HG03571 (cell line): ENCODE results near the gene ATG14.
"Not testable (repeated sequence)": the region's sequence is repeated elsewhere in the genome, so short reads cannot be mapped to it uniquely, and the experiment has no call there.

ENCODE experiments used
- ATAC-seq: cut with Tn5 transposase; IDR thresholded peaks from one replicate; pipeline ENCODE4 v1.9.1; 2021; ENCODE audit not compliant: unreplicated experiment

The ATG14 gene

DNA sequence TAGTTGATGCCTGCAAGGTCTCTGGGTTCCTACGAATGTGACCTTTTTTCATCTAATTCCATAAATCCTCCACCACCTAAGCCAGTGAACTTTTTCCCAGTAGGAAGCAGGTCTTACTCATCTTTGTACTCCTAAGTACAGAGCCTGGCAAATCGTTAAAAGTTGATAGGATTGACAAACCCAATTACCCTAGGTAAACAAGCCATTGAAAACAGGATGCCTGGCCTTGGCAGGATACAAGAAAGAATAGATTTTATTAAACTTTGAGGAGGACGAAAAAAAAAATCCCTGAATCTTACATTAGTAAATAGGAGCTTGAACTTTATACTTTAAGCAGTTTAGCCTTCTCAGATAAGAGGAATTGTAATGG lies 23.2 kb upstream of the ATG14 start:
- ATAC-seq = no peak

DNA sequence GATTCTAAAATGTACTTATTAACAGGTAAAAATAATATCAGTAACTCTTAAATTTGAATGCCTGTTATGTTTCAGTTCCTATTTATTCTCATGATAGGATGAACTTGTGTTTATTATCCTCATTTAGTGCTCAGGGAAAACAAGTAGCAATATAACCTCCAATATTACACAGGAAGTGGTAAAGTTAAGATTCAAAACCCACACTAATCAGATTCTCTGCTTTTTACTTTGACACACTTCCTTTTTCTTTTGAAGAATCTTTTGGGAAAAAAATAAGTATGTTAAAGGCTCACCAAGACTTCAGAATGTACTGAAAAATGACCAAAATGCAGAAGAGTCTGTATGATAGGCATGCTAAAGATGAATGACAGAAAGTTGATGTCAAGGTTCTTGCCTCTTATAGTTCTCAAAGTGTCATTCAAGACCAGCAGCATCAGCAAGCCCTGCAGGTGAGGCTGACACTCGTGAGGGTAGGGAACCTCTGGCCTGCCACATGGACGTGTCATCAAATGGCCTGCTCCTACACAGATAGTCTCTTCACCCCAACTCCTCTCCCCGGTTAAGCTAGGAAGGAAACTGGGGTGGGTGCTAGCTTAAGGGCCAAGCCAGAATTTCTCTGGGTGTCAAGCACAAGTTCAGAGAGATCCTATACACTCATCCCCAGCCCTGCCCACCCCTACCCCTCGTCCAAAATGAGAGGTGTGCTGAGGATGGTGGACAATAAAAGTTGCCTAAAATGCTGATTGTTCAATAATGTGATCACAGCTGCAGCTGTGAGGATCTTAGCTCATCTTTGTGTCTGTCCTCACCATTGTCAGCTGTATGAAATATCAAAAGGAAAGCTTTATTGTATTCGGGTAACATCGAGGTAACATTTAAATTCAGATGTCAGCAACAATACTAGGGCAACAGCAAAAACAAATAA lies 22.5 kb upstream of the ATG14 start:
- ATAC-seq = no peak

GRCh38 chr14:55432628-55433027 lies 21.0 kb upstream of the ATG14 start:
- no peak for ATAC-seq

- no peak for ATAC-seq
Measured at GRCh38 chr14:55430024-55430690, 18.5 kb upstream of the ATG14 start.

GRCh38 chr14:55427439-55427838 lies 15.8 kb upstream of the ATG14 start:
- no peak for ATAC-seq

- no peak for ATAC-seq
Measured at GRCh38 chr14:55426891-55427290, 15.3 kb upstream of the ATG14 start.

- ATAC-seq = no peak
Measured at GRCh38 chr14:55425091-55425490, 13.5 kb upstream of the ATG14 start.

DNA sequence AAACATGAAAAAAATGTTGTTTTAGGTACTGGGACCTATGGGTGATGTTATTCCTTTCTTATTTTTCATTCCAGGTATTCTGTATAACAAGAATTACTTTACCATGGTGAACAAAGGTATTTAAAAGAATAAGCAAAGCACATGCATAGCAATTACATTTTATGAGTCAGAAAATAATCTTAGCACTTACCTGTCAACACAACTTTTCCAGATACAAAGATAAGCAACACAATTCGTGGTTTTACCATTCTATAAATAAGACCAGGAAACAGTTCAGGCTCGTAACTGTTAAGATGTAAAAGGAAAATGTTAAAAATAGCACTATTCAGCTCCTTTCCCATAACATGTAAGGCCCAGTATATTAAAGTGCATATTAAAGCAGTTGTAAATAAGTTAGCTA lies 12.3 kb upstream of the ATG14 start:
- ATAC-seq = no peak

GRCh38 chr14:55422338-55422737 lies 10.7 kb upstream of the ATG14 start:
- ATAC-seq = not testable (repeated sequence)

DNA sequence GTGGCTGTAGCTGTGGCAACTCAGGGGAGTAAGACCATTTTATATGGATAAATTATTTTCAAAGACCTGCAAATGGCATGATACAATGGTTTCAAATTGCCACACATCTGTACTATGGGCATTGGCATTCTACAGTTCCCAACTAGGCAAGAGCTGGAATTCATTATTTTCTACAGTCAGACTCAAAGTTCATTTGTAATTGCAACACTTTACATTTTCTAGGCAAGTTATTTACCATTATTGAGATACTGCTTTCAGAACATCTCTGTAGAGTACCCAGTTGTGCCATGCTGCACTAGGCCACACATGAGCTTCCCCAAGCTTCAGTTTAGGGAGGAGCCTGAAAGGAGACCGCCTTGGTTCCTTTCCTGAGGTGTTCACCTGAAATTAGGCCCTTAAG lies 8.0 kb upstream of the ATG14 start:
- no peak for ATAC-seq

GRCh38 chr14:55418411-55418810 lies 6.8 kb upstream of the ATG14 start:
- no peak for ATAC-seq

DNA sequence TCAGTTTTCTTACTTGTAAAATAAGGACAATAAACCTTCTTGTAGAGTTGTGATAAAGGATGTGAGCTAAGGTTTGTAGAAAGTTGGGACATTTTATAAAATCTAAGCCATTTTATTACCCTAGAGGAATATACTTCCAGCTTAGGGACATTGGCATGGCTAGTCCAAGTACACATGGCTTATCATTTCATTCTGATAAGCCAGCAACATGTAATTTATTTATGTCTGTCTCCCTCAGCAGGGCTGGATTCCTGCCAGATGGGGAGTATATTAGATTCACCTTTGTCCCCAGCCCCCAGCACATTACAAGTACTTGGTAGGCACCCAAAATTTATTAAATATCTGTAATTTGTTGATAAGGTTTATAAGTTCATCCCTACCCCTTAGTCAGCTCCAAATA lies 6.3 kb upstream of the ATG14 start:
- no peak for ATAC-seq

DNA sequence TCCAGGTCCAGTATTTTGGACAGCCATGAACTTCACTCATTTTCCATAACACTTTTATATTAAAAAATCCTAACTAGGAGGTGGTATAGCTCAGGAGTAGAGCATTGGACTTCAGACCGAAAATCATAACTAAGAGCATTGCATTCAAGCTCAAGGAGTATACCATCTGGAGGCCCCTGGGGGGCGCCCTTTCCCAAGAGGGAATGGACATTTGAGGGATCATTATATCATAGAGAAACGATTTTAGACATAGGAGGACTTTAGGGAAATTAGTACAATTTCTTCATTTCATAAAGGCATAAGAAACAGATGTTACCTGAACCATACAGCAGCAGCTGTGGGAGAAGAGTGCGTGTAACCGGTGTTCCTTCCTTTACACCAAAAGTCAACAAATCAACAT lies 5.2 kb upstream of the ATG14 start:
- no peak for ATAC-seq

- ATAC-seq = no peak
Measured at GRCh38 chr14:55414551-55414950, 2.9 kb upstream of the ATG14 start.

DNA sequence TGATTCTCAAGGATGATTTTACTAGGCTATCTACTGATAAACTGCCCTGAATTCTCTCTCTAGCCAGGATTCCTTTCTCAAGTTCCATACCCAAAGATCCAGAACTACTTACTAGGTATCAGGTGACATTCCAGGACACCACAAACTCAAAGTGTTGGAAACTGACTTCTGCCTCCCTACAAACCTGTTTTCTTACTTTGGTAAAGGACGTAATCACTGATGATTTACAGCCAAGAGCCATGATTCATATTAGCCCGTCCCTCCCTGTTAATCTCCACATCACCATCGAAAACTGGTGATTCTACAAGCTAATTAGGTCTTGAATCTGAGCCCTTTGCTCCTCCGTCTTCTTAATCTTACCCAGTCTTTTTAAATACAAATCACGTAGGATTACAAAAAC lies 1.0 kb upstream of the ATG14 start:
- no peak for ATAC-seq

- ATAC-seq = no peak
Measured at GRCh38 chr14:55410876-55411275, 754 bp downstream of the ATG14 start.

- ATAC-seq = no peak
Measured at GRCh38 chr14:55404173-55404854, 7.3 kb downstream of the ATG14 start.

GRCh38 chr14:55401751-55402150 lies 9.9 kb downstream of the ATG14 start:
- no peak for ATAC-seq

- no peak for ATAC-seq
Measured at GRCh38 chr14:55399852-55400251, 11.8 kb downstream of the ATG14 start.

DNA sequence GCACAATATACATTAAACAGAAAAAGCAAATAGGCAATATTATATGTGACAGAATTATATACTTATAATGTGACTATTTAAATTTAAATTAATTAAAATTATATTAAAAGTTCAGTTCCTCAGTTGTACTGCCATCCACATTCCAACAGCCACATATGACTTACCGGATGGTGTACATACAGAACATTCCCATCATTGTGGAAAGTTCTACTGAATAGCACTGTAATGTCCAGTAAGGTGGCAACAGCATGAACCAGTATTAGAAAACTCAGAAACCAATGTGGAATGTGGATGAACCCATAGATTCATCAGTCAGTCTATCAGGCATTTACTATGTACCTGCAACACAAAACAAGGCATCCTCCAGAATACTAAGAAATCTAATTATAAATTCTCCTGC lies 12.4 kb downstream of the ATG14 start:
- ATAC-seq = no peak

DNA sequence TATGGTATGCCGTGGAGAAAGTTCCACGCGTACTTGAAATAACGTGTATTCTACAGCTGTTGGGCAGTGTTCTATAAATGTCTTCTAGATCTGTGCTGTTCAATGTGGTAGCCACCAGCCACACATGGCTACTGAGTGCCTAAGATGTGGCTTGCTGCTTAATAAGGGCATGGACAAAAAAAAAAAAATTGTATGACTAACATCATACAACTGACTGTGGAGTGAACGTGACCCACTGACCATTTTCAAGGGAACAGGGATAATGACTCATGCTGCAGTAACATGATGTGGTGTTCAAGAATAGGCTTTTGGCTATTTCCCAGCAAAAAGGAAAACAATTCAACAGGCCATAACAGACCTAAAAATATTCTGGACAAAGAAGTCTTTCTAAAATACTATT lies 13.0 kb downstream of the ATG14 start:
- ATAC-seq = no peak

GRCh38 chr14:55389330-55389729 lies 22.3 kb downstream of the ATG14 start:
- ATAC-seq = no peak
